ENCODE results near the gene SDCCAG8. TPM values are rescaled to one million over a fixed set of nuclear protein-coding genes. Genes with fewer than 3 reads are reported as not detected.

The SDCCAG8 gene
- polyA plus RNA-seq, 3 donors: 38.6 to 45.3 (median 42.2) TPM

DNA sequence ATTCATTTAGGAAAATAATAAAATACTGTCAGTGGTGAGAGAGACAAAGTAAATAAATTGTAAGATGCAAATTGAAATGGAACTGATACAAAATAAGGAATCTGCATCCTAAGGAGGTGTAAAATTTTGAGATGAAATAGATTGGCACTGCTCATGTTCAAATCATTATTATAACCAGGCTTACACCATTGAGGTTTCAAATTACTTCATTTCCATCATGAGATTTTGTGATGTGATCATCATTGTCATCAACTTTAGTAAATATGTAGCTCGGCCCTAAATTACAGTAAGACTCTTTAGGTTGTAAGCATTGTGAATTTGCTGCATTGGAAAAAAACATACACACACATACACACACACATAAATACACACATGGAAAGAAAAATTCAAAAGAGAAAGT lies 123.4 kb downstream of the SDCCAG8 start:
- DNase-seq (ENCODE audit: low read depth in 3 of 3, low spot score in 2 of 3): no peak

DNA sequence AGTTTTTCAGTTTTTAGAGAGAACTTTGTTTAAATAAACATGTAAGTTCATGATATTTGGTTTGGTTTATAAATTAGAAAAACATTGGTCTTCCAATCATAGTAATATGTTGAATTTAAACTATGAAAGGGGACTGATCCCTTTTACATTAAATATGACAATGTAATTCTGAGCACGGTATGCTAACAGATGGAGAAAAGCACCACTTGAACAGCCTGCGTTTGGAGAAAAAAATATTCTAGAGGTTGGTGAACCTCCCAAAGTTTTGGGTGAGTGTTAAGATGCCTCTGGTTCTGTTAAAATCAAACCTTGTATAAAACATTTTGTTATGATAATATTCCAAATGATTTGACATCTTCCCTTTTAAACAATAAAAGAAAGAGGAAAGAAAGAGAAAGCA lies 123.9 kb downstream of the SDCCAG8 start:
- DNase-seq (ENCODE audit: low read depth in 3 of 3, low spot score in 2 of 3): no peak

DNA sequence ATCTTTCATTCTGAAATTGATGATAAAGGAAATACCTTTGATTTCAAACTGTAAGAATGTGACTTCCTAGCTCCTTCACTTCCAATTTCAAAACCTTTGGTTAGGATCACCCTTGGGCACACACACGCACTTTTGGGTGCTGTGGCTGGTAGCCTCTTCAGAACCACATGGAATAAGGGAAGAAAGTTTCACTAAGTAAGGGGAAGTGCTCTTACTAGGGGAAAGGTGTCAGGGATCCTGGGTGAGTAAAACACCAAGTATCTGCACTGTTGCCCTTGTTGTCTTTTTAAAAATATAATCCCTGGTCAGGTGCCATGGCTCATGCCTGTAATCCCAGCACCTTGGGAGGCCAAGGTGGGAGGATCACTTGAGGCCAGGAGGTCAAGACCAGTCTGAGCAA lies 132.4 kb downstream of the SDCCAG8 start:
- no peak for DNase-seq (ENCODE audit: low read depth in 3 of 3, low spot score in 2 of 3)

DNA sequence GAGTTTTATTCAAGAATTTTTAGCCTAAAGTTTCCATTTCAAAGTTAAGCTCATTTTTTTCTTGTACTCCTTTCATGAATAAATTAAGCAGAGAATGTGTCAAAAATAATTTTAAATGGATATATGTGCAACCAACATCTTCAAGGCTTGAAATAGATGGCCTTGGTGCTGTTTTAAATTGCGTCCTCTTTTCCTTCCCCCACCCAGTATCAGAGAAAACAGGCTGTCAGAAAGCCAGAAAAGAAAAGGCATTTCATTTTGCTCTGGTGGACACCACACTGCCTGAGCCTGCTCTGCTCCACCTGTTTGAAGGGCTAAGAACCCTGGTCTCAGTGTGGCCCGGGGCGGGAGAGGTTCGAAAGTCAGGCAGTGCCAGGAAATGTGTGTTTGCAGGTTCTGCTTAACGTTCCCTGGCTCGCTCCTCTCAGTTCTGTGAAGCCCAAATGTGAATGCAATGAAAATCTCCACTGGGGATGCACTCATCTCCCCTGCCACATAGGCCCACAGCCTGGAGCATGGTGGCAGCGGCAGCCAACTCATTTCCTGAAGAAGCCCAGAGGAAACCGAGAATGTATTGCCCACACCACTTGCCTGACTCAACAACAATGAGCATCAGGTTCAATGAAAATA lies 134.4 kb downstream of the SDCCAG8 start:
- DNase-seq (ENCODE audit: low read depth in 3 of 3, low spot score in 2 of 3): no peak

DNA sequence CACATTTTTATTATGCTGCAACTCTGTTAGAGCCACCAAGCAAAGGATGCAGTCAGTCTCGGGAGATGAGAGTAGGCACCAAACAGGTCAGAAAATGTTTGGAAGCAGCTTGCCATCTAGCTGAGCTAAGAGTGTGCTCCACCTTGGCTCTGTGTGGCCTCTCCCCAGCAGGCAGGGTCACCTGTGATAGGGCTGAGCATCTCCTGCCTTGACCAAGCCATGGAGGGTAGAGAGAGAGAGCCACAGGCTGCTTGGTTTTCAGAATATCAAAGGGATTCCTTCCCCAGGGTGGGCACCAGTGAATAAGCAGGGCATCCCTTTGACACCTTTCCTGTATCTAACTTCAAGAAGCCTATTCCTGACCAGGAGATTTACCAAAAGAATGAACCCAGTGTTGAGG lies 135.5 kb downstream of the SDCCAG8 start:
- no peak for DNase-seq (ENCODE audit: low read depth in 3 of 3, low spot score in 2 of 3)

DNA sequence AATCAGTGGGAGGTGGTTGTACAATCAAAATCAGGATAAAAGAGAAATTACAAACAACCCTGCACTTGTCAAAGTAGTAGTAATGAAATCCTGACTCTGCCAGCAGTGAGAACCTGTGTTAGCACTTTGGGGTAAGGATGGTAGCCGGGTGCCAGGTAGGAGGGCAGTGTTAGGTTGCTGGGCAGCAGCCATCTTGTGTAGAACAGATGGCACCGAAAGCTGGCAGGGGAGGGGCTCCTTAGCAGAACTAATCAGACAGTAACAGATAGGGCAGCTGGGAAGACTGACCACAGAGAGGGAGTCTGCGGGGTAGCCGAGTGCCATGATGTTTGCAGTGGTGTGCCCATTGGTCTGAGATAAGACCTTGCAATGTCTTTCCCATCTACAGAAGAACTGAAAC lies 137.3 kb downstream of the SDCCAG8 start:
- no peak for DNase-seq (ENCODE audit: low read depth in 3 of 3, low spot score in 2 of 3)

DNA sequence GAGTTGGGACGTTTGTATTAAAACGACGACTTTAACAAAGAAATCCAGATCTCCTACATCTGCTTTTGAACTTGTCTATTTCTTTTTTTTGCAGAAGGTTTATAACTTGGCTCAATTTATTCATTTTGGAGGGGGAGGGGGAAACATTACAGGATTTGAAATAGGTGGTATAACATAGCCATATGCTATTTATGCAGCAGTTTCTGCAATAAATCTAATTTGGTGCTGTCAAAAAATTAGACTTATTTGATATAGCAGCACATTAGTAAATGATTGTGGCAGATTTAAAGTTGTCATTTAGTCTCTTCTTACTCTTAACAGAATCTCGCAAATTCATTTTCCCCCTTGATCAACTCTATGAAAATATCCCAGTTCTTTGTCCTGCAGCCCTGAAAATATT lies 138.2 kb downstream of the SDCCAG8 start:
- no peak for DNase-seq (ENCODE audit: low read depth in 3 of 3, low spot score in 2 of 3)

DNA sequence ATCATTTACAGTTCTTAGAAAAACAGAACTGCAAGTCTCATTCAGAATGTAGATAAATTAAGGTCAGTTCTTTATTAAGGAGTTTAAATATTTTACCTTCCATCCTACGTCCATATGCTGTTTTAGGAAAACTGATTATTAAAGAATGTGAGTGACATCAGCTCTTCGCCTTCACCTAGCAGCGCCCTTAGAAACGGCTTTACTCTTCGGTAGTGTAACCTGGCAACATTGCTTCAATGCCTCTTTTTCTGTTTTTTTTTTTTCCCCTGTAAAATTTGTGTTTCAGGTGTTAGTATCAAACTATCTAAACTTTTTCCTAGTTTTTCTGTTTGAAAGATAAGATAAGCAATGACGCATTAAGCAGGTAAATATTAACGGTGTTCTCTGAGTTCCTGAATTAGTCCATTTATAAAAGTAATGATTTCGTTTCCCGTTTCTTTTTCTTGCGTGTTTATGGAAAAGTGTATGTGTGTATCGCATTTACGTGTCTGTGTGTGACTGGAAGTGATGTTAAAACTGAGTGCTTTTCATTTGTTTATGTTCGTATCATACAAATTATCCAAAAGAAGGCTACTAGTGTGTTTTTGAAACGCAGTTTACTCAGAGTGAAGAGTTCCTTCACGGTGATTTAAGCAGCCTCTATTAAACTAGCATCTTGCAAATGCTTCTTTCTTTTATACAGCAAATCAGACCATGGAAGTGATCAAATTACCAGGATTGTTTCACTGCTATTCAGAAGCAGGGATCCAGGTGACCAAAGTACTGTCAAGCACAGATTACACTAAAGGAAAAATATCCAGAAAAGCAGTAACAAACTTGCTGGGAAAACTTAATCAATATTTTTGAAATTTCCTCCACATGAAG lies 139.0 kb downstream of the SDCCAG8 start:
- no peak for DNase-seq (ENCODE audit: low read depth in 3 of 3, low spot score in 2 of 3)

DNA sequence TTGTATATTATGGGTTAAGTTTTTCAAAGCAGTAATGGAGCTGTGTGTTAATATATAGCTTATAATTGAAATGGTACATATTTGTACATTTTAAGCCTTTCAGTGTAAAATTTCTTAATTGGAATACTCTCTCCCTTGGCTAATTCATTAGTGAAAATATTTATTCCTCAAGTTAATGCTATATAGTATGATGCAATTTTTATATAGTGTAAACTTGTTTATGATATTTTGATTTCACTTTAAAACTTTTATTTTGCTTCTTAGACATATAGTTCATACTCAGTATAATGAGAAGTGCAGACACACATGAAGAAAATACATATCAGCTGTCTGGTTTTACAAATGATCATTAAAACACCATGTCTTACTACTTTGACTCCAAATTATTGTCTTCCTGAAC lies 140.6 kb downstream of the SDCCAG8 start:
- no peak for DNase-seq (ENCODE audit: low read depth in 3 of 3, low spot score in 2 of 3)

DNA sequence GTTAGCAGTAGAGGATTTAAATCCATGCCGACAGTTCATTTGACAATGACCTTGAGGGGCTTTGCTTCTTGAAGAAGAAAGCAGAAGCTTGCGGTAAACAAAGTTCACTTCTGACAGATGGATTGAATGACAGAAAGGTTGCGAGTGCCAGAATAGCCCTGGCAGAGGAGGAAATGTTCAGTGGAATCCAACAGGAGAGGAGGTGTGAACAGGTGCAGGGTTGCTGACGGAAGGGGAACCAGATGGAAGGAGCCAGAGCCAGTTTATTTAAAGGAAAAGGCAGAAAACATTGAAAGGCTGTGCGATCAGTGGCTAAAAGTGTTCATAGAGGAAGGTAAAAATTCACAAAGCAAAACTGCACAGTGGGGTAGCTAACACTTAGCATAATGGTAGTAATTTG lies 141.0 kb downstream of the SDCCAG8 start:
- DNase-seq (ENCODE audit: low read depth in 3 of 3, low spot score in 2 of 3): no peak

DNA sequence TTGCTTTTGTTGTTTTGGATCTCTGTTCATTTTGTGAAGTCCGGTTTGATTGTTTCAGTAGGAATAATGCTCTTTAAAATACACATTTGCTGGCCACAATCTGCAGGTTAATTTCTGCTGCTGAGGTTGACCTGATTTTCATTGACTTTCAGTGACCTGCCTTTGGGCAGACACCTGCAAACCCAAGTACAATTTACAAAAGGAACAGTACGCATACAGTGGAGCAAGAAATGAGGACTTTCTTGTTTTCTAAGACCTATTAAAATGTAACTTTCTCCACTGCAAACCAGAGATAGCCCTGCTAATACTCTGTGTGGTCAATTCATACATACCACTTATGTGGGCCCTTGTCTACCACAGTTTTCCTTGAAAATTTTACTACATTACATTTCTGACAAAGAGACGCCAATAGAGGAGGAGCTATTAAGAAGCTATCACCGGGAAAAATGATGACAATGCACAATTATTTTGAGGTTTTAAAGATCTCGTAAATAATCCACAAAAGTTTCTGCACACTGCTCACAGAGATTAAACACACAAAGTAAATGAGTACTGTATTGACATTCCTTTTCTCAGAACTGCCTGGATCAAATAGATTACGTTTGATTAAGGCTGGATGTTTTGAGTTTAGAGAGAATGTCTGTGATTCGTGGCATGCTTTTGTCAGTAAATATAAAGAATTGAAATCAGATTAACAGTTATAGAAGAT lies 141.9 kb downstream of the SDCCAG8 start:
- no peak for DNase-seq (ENCODE audit: low read depth in 3 of 3, low spot score in 2 of 3)

DNA sequence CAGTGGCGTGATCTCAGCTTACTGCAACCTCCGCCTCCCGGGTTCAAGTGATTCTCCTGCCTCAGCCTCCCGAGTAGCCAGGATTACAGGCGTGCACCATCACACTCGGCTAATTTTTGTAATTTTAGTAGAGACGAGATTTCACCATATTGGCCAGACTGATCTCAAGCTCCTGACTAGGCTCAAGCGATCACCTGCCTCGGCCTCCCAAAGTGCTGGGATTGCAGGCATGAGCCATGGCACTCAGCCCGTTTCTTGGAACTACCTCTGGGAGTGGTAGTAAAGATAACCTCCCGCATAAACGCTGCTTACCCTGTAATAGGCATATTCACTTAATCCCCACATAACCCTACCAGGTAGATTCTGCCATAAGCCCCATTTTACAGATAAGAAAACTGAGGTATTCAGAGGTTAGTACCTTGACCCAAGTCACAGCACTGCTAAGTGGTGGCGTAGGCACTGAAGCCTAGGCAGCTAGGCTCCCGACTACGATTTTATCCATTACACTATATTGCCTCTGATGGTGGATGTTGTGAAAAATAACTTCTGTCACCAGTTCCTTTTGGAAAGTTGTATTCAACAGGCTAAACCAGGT lies 143.8 kb downstream of the SDCCAG8 start:
- no peak for DNase-seq (ENCODE audit: low read depth in 3 of 3, low spot score in 2 of 3)

DNA sequence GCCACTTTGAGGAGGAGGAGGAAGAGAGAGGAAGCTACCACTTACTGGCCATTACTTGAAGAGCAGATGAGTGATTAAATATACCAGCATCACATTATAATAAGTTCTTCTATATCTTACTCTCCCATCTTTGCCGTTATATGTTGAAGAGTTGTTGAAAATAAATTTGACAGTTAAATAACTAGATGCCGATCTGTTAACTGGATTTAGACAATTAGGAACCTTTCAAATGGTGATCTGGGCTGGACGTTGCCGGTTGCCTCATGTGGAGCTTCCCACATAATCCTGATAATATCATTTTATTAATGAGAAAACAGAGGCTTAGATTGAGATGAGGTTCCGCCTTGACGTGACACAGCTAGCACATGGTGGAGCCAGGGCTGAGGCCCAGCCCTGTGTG lies 147.0 kb downstream of the SDCCAG8 start:
- no peak for DNase-seq (ENCODE audit: low read depth in 3 of 3, low spot score in 2 of 3)

DNA sequence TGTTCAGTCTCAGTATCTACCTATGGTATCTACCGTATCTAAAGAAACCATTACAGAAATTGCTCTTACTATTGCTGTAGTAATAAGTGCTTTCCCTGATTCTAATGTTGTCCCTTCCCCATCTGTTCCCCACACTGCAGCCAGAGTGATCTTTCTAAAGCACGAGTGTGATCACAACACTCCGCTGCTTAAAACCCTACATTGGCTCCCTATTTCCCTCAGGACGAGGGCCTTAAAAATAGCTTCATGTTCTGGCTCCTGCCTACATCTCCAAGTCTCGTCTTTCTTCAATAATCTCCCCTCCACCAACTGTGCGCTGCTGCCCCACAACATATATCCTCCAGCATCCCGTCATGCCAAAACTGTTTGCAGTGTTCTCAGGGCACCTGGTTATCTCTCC lies 150.6 kb downstream of the SDCCAG8 start:
- no peak for DNase-seq (ENCODE audit: low read depth in 3 of 3, low spot score in 2 of 3)

DNA sequence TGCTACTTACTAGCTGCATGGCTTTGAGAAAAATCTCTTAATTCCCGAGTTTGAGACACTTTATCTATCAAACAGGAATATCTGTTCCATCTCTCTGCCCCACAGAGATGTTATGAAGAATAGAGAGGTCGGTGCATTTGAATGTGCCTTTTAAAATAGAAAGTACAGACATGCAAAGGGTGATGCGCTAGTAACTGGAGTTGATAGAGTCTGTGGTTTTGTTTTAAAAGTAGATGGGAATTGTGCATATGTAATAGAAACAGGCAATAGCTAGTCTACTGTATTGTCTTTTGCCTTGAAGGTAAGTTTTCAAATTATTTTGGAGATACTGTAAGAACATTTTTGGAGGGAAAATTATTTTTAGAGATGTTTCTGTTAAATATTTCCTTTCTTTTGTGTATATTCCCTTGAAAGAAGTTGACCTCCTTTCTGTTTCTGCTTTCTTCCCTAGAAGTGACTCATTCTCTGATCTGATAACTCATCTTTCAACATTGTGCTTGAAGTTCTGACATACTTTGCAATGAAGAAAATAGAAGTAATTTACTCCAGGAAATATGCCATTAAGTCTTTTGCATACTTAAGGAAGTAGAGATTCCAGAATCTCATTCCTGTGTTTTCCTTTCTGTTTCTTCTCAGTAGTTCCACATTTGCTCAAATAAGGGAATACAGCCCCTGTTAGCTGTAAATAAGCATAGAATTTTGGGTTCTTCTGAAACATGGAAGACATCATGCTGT lies 151.6 kb downstream of the SDCCAG8 start:
- no peak for DNase-seq (ENCODE audit: low read depth in 3 of 3, low spot score in 2 of 3)

DNA sequence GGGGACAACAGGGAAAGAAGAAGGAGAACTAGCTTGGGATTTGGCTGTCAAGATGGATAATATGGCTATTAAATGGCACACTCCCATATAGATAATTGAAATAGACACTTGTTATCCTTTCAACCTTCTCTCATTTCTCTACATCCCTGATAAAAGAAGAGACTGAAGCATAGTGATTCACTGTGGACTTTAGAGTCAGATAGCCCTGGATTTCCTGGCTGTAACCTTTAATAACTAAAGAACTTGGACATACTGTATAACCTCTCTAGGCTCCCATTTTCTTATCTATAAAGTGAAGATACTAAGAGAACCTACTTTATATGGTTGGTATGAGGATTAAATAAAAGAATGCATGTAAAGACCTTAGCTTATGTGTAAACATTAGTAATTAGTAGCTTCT lies 152.6 kb downstream of the SDCCAG8 start:
- DNase-seq (ENCODE audit: low read depth in 3 of 3, low spot score in 2 of 3): no peak

DNA sequence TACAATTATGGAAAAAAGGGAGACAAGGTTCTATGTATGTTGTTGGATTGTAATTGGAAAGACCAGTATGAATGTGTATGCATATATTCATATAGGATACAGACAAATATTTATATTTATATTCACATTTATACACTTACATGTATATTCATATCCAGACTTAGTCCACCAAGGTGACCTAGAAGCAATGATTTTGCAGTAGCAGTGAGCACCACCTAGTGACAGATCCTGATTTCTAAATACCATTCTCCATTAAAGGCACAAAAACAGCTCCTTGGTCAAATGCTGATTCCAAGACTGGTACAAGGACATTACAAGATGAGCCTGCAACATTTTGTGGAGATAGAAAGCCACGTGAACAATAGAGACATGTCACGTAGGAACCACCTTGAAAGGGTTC lies 153.4 kb downstream of the SDCCAG8 start:
- DNase-seq (ENCODE audit: low read depth in 3 of 3, low spot score in 2 of 3): no peak

DNA sequence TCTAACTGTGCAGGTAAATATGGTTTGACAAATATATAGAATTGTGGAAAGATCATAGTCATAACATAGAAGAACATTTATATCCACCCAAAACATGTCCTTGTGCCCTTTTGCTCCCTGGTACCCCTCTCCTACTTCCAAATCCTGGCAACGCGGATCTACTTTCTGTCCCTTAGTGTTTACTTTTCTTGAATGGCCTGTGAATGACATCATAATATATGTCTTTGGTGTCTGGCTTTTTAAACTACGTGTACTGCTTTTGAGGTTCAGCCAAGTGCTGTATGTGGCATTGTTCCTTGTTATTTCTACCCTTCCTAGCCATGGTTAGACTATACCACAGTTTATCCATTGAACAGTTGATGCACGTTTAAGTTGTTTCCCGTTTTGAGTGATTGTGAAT lies 155.6 kb downstream of the SDCCAG8 start:
- DNase-seq (ENCODE audit: low read depth in 3 of 3, low spot score in 2 of 3): no peak

DNA sequence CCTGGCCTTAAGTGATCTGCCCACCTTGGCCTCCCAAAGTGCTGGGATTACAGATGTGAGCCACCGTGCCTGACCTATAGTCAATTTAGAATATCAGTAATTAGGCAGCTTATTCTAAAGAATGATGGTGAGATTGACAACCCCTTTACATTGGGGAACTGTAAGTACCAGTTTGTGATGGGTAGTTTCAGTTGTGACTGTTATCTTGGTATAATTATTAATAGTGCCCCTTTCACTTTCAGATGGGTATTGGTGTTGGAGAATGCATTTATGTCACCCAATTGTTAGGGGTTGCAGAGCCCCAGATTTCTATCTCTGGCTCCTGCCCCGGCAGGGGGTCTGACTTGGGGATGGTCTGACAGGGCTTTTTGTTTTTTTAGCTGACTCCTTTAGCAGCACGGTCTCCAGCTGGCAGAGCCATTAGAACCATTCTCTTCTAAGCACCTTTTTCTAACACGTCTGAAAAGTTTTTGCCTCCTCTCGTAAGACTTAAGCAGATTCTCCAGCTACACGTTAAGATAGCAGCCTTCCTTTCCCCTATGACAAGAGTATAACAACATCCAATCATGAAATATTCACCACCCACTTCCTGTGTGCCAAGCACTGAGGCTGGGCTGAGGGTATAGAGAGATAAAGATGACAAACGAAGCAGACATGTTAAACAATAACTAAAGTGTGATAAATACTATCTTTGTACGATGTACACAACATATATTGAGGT lies 157.8 kb downstream of the SDCCAG8 start:
- DNase-seq (ENCODE audit: low read depth in 3 of 3, low spot score in 2 of 3): no peak

DNA sequence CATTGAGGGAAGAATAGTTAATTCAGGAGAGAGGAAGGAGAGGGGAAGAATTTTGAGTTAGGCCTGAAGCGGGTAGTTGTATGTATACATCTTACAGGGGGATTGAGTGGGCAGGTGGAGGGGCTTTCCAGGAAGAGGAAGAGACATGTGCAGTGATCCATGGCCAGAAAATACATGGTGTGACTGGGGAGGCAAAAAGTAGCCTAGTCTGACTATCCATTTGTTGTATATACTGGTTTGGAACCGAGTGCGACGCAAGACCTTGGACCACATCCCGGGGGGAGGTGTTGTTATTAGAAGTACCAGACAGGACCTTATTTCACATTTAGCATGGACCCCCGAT lies 158.3 kb downstream of the SDCCAG8 start:
- no peak for DNase-seq (ENCODE audit: low read depth in 3 of 3, low spot score in 2 of 3)

Measured in right renal cortex interstitium (tissue), 3 donors.